Esophagus squamous epithelium (tissue), 5 donors: ENCODE measurements around the gene FHIT. TPM values are rescaled to one million over a fixed set of nuclear protein-coding genes. Genes with fewer than 3 reads are reported as not detected.

Experiments
- DNase-seq: peaks from one replicate; lab custom pipeline; 2025; lab: John Stamatoyannopoulos, UW
- H3K27ac ChIP-seq, 4 donors: fragments of 200-600 bp; sonication (generic); one replicate each; pipeline ENCODE4 v1.5.1; 2016 to 2019; ENCODE audit warnings: mild to moderate bottlenecking in 1 of 4
- H3K27me3 ChIP-seq, 4 donors: fragments of 200-600 bp; sonication (generic); 1 replicate in 3 of 4; 2 replicates in 1 of 4; pipeline versions ENCODE4 v1.5.1 to v1.6.0; 2017 to 2021; ENCODE audit warnings: antibody characterized with exemption in 1 of 4
- H3K36me3 ChIP-seq, 3 donors: fragments of 200-600 bp; sonication (generic); one replicate each; pipeline ENCODE4 v1.5.1; 2016 to 2019
- H3K4me1 ChIP-seq, 3 donors: fragments of 200-600 bp; sonication (generic); one replicate each; pipeline ENCODE4 v1.5.1; 2017 to 2019
- H3K4me3 ChIP-seq, 4 donors: fragments of 200-600 bp; sonication (generic); 1 replicate in 3 of 4; 2 replicates in 1 of 4; pipeline ENCODE4 v1.5.1; 2016 to 2019; ENCODE audit warnings: mild to moderate bottlenecking in 2 of 4, moderate library complexity in 1 of 4
- H3K9me3 ChIP-seq, 3 donors: fragments of 200-600 bp; sonication (generic); one replicate each; pipeline ENCODE4 v1.5.1; 2016 to 2019
- CTCF ChIP-seq, 6 experiments: fragments of 450-650 bp in 4 of 6; fragments of 200-600 bp in 2 of 6; sonication (generic) in 2 of 6; IDR thresholded peaks; one replicate each; pipeline ENCODE4 v1.5.1; 2016 to 2019; ENCODE audit warnings: antibody characterized with exemption in 6 of 6, mild to moderate bottlenecking in 4 of 6, moderate library complexity in 4 of 6
- POLR2A ChIP-seq, 4 donors: fragments of 450-650 bp; IDR thresholded peaks; one replicate each; pipeline ENCODE4 v1.6.1; 2017; ENCODE audit warnings: antibody characterized with exemption in 4 of 4, mild to moderate bottlenecking in 4 of 4, moderate library complexity in 3 of 4
- WGBS, 2 donors: methylation state at CpG; one replicate each; pipeline ENCODE4 v1.1.5; 2018; 5-methylcytosine and 5-hydroxymethylcytosine counted together
- intact Hi-C: fragments of 100-400 bp; cut with DNase I; formaldehyde crosslinking; loops from one replicate; pipeline ENCODE4 v1.15.0; 2022
- total RNA-seq, 4 donors: library from RNA; depleted of rRNA; stranded (reverse); fragments of >200 nt; gene quantifications; one replicate each; pipeline ENCODE4 v1.1.0, GENCODE V29; 2016
- donor health status: DM: yes; HTN: yes; CAD: no.

FHIT gene
- total RNA-seq, 4 donors from 2014 or later, result 0.64 to 5.7 (median 3.1) TPM

- Histone ChIP-seq H3K4me3 (no peak overlapping the region), H3K36me3 (no peaks in the 10 kb centered on the region), H3K4me1 (peaks cover 0 to 6% (median 0%) of the 10 kb centered on the region in 3 donors), H3K27me3 (no peaks in the 10 kb centered on the region), H3K27ac (no peak overlapping the region), H3K9me3 (no peaks in the 10 kb centered on the region)
- intact Hi-C loops, result no loop called here
- DNase-seq, result no peak
- TF ChIP-seq POLR2A (IDR thresholded peaks at IDR 0.05) (no peak), CTCF (IDR thresholded peaks at IDR 0.05) (no peak)
- WGBS, 2 donors, result 74 to 77% methylated on average over 4 of the region's 4 CpGs
These were observed 363.7 kb downstream of the FHIT start for GRCh38 chr3:60887574-60887973.

- Histone ChIP-seq H3K4me1 (peaks cover 0 to 6% (median 0%) of the 10 kb centered on the region in 3 donors), H3K9me3 (no peaks in the 10 kb centered on the region), H3K27ac (no peak overlapping the region), H3K4me3 (no peak overlapping the region), H3K36me3 (no peaks in the 10 kb centered on the region), H3K27me3 (no peaks in the 10 kb centered on the region)
- no peak for DNase-seq
- no peak for TF ChIP-seq POLR2A (IDR thresholded peaks at IDR 0.05)
- intact Hi-C loops, result no loop called here
- WGBS, 2 donors, result 46 to 48% methylated on average over 1 of the region's 1 CpG
These were observed 364.7 kb downstream of the FHIT start for GRCh38 chr3:60886518-60886917.

GRCh38 chr3:60884005-60884404 lies 367.2 kb downstream of the FHIT start:
- Histone ChIP-seq H3K4me3 (no peak overlapping the region), H3K27ac (no peak overlapping the region), H3K4me1 (no peaks in the 10 kb centered on the region), H3K27me3 (no peaks in the 10 kb centered on the region), H3K36me3 (no peaks in the 10 kb centered on the region), H3K9me3 (peaks cover 0 to 11% (median 5%) of the 10 kb centered on the region in 3 donors)
- DNase-seq, result no peak
- no peak for TF ChIP-seq POLR2A (IDR thresholded peaks at IDR 0.05)
- no peak for TF ChIP-seq CTCF (IDR thresholded peaks at IDR 0.05)
- intact Hi-C loops, result no loop called here
- WGBS, 2 donors, result 66 to 92% methylated on average over 2 of the region's 2 CpGs

- Histone ChIP-seq H3K36me3 (no peaks in the 10 kb centered on the region), H3K4me3 (no peak overlapping the region), H3K9me3 (peaks cover 0 to 11% (median 5%) of the 10 kb centered on the region in 3 donors), H3K27me3 (no peaks in the 10 kb centered on the region), H3K4me1 (no peaks in the 10 kb centered on the region), H3K27ac (no peak overlapping the region)
- WGBS, 2 donors, result no CpG with 5 or more reads among the region's 1 CpG
- no peak for DNase-seq
- TF ChIP-seq POLR2A (IDR thresholded peaks at IDR 0.05), result no peak
- no peak for TF ChIP-seq CTCF (IDR thresholded peaks at IDR 0.05)
- intact Hi-C loops, result no loop called here
These were observed 374.1 kb downstream of the FHIT start for GRCh38 chr3:60877188-60877587.

- H3K4me1 ChIP-seq, result no peaks in the 10 kb centered on the region
- no peak overlapping the region for H3K4me3 ChIP-seq
- intact Hi-C loops, result no loop called here
- no peak overlapping the region for H3K27ac ChIP-seq
- H3K36me3 ChIP-seq, result no peaks in the 10 kb centered on the region
- H3K27me3 ChIP-seq, result no peaks in the 10 kb centered on the region
- no peaks in the 10 kb centered on the region for H3K9me3 ChIP-seq
- 95 to 98% methylated on average over 3 of the region's 3 CpGs for WGBS, 2 donors
- TF ChIP-seq POLR2A (IDR thresholded peaks at IDR 0.05), result no peak
- TF ChIP-seq CTCF (IDR thresholded peaks at IDR 0.05), result no peak
- DNase-seq, result no peak
These were observed 380.9 kb downstream of the FHIT start for GRCh38 chr3:60870396-60870795.

- Histone ChIP-seq H3K9me3 (no peaks in the 10 kb centered on the region), H3K36me3 (no peaks in the 10 kb centered on the region), H3K4me3 (no peak overlapping the region), H3K27me3 (no peaks in the 10 kb centered on the region), H3K27ac (no peak overlapping the region), H3K4me1 (no peaks in the 10 kb centered on the region)
- TF ChIP-seq CTCF (IDR thresholded peaks at IDR 0.05) (no peak), POLR2A (IDR thresholded peaks at IDR 0.05) (no peak)
- intact Hi-C loops, result no loop called here
- no peak for DNase-seq
These were observed 384.1 kb downstream of the FHIT start for GRCh38 chr3:60867200-60867599.
